Anterior cingulate cortex (tissue), 58 donors: Measurements from ENCODE around the gene NADK.
"Not testable (repeated sequence)": the region's sequence is repeated elsewhere in the genome, so short reads cannot be mapped to it uniquely, and the experiment has no call there.

Experiments used
- DNase-seq, 58 donors: peaks; one replicate each; lab custom pipeline; 2025; lab: John Stamatoyannopoulos, UW

NADK gene

DNA sequence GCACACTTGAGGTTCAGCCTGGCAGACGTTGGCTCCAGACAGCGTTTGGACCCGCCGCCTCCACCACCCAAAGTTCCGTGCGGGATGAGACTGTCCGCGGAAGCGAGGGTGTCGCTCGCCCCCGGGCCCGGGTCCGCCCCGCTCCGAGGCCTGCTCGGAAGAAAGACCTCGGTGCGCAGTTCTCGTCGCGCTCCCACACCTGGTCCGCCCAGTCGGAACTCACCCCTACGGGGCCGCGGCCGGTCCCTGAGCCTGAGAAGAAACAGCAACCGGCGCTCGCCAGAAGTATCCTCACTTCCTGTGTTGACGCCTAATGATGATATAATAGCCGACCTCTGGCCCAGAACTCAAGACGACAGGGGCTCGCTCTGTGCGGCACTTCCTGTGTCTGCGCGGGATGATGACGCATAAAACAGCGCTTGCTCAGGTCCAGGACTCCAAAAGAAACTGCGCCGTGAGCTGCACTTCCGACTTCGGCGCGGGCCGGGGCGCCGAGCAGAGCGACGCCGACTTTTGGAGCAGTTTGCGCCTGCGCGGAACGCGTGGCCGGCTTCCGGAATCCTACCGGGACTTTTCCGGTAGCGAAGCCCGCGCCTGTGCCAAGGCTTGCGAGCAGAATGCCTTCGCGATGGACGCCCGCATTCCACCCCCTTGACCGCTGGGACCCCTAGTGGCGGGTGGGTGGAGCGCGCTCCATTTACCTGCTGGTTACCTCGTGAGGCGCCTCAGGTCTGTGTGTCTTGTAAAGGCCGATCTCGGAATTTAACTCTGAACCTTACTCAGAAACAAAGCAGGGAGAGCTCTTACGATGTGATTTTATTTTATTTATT lies 54.0 kb downstream of the NADK start, which contains the start of gene CDK11A:
CDK11A (minus strand) TSS at position 323 of the 830 bp plus-strand sequence. CDS start 1,539 bp downstream, outside the sequence.
- DNase-seq = peak; percentile 69 to 100 (median 95)

DNA sequence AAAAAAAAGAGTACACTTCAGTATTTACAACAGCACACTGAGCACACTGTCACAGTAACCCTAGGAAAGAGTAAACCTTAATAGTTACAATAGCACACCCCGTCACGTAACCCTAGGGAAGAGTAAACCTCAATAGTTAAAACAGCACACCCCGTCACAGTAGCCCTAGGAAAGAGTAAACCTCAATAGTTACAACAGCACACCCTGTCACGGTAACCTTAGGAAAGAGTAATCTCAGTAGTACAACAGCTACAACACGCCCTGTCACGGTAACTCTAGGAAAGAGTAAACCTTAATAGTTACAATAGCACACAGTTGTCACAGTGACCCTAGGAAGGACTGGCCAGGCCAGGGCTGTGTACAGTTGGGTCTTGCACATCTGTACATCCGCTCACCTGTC lies 57.1 kb downstream of the NADK start:
- DNase-seq = no peak

DNA sequence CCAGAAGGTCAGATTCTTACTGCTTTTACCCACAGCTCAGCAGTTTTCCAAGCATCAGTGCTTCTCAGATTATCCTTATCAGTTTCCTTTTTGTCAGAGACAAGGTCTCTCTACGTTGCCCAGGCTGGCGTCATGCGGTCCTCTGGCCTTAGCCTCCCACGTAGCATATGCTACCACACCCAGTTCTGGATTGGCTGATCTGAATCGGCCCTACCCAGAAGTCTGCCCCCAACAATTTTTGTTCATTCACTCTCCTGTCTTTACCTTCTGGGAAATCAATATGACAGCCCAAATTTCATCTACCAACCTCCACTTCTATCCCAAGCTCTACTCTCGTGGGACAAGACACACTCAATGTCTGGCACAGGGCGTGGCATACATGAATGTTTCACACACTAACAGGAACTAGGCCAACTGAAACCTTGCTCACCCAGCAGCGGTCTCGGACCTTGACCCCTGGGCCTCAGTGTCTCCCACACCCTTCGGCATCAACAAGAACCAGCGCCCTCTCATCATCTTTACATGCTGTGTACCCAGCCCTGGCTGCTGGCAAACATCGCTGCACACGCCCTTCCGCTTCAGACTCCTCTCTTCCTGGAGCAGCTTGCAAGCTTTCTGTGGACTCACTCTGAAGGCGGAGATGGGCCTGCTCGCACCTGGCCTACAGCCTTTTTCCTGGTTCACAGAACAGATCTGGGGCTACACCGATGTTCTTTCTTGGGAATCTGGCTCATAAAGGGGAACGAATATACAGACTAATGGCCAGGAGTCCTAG lies 63.0 kb downstream of the NADK start:
- DNase-seq = not testable (repeated sequence)

DNA sequence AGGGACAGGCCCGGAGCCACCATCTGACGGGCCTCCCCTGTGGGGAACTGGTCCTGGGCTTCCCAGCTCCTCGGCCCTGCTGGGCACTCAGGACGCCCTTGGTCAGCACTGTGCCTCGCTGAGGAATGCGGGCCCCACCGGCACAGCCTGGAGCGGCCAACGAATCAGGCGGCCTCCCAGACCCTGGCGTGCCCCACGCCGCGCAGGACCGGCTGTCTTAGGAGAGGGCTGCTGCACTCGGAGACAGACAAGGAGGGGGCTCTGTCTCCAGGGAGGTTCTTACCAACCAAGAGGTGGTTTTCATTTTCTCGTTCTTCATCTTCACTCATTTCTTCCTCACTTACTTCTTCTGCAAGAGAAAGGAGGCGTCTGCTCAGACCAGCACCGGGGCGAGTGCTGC lies 70.4 kb downstream of the NADK start:
- not testable (repeated sequence) for DNase-seq

DNA sequence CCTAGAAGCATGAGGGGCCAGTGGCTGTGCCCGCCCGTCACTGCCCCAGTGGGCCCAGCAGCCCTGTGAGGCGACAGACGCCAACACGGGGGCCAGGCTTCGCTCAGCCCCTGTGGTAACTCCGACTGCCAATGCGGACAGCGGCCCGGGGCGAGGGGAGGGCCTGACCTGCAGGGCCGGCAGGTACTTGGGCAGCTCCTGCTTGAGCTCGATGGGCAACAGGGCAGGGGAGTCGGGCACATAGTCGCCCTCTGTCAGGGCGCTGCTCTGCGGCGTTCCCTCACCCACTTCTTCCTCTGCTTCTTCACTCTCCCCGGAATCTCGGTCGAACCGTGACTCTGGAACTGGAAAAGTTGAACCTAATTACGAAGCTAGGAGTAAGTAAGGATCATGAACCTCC lies 71.0 kb downstream of the NADK start:
- DNase-seq = not testable (repeated sequence)

DNA sequence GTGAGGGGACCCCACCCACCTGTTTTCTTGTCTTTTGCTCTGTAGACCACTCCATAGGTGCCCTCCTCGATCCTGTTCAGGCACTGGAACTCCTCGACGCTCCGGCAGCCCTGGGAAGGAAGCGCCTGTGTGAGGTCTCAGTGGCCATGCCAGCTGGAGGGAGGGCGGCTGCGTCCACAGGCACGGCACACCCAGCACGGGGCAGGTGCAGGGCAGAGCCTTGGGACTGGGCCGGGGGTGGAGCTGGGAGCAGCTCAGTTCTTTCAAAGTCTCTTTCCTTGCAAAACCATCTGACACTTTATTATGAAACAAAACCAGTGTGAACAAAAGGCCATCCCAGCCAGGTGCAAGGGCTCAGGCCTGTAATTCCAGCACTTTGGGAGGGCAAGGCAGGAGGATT lies 72.6 kb downstream of the NADK start:
- not testable (repeated sequence) for DNase-seq

DNA sequence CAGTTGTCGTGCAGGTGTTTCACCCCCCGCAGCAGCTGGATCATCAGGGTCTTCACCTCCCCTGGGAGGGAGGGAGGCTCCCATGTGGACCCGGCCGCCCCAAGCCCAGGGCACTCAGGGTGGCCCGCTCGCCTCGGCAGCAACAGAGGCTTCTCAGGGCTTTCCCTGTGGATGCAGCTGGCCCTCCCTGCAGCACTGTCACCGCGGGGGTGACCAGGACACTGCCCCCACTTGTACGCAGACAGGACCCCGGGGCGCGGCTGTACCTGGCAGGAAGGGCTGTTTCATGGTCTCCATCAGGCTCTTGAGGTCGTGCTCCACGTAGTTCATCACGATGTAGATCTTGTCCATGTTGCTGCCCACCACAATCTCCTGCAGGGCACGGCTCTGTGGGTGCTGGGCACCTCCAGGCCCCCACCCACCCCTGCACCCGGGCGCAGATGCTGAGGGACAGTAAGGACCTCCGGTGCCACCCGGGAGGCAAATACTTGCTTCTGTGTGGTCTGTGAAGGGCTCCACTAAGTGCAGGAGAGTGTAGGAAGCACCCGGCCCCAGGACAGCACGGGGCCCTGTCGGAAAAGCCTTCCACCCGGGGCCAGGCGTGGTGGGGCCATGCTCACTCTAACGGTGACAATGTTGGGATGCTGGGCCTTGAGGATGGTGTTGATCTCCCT lies 73.8 kb downstream of the NADK start:
- not testable (repeated sequence) for DNase-seq

DNA sequence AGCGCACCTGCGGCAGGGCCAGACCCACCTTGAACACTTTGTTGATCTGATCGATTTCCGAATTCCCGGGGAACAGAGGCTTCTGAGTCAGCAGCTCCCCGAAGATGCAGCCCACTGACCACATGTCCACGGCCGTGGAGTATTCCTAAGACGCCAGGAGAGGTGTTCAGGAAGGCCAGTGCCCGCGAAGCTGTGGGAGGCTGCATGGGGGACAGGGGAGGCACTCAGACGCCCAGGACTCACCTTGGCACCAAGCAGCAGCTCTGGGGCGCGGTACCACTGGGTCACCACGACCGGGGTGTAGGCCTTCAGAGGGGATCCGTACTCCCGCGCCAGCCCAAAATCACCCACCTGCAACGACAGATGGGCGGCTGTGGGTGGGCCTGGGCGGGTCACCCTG lies 74.5 kb downstream of the NADK start:
- no peak for DNase-seq

DNA sequence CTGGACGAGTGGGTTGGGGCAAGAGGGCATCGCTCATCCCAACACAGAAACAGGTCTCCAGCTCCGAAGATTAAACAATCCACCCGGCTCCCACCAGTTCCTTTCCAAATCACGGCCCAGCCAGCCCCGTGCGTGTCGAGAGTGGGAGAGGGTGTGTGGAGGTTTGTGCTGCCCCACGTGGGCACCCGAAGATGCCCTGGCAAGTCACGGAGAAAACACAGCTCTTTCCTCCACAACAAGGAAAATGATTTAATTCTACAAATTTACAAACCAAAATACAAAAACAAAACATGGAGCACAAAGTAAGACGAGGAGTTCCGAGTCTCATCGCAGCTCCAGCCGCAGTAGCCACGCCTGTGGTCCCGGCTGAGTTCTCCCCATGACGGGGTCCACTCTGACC lies 75.8 kb downstream of the NADK start:
- DNase-seq = not testable (repeated sequence)
